Neural cell (in vitro differentiated cells): ENCODE data around the gene DTYMK. TPM values are rescaled to one million over a fixed set of nuclear protein-coding genes. Genes with fewer than 3 reads are reported as not detected.

ENCODE experiments used
- H2AFZ ChIP-seq: fragments of 200-600, 300-800 bp; sonication (generic), shearing (Covaris generic); 2 replicates; pipeline ENCODE4 v1.6.0; 2014; ENCODE audit warnings: low read depth, mild to moderate bottlenecking, antibody characterized with exemption, low read length, moderate library complexity
- H3F3A ChIP-seq: fragments of 200-600 bp; shearing (Covaris generic); 2 replicates; pipeline ENCODE4 v1.6.1; 2016; ENCODE audit warnings: mild to moderate bottlenecking, moderate library complexity, mixed read lengths, antibody characterized with exemption, low read length; ENCODE audit not compliant: insufficient read depth, poor library complexity, severe bottlenecking
- H3K27ac ChIP-seq: fragments of 200-600, 300-800 bp; sonication (generic), shearing (Covaris generic); 2 replicates; pipeline ENCODE4 v1.5.1; 2014; ENCODE audit warnings: mild to moderate bottlenecking, low read length, moderate library complexity
- H3K27me3 ChIP-seq: fragments of 300-800, 200-600 bp; sonication (generic), shearing (Covaris generic); 2 replicates; pipeline ENCODE4 v1.6.0; 2014; ENCODE audit warnings: mild to moderate bottlenecking, low read depth, low read length, moderate library complexity; ENCODE audit not compliant: insufficient read depth
- H3K36me3 ChIP-seq: fragments of 300-800, 200-600 bp; sonication (generic), shearing (Covaris generic); 2 replicates; pipeline ENCODE4 v1.5.1; 2014; ENCODE audit warnings: mild to moderate bottlenecking, antibody characterized with exemption, low read length, moderate library complexity; ENCODE audit not compliant: insufficient read depth
- H3K4me2 ChIP-seq: fragments of 300-800, 200-600 bp; sonication (generic), shearing (Covaris generic); 2 replicates; pipeline ENCODE4 v1.6.0; 2014; ENCODE audit warnings: mild to moderate bottlenecking, low read length
- H3K4me3 ChIP-seq: fragments of 300-800, 200-600 bp; sonication (generic), shearing (Covaris generic); 2 replicates; pipeline ENCODE4 v1.5.1; 2014; ENCODE audit warnings: mild to moderate bottlenecking, low read length, moderate library complexity
- H3K79me2 ChIP-seq: fragments of 200-600 bp; shearing (Covaris generic); replicated peaks from 2 replicates; pipeline ENCODE4 v1.6.0; 2014; ENCODE audit warnings: mild to moderate bottlenecking, low read length, moderate library complexity; ENCODE audit not compliant: insufficient read depth
- H3K9ac ChIP-seq: fragments of 300-800, 200-600 bp; sonication (generic), shearing (Covaris generic); 2 replicates; pipeline ENCODE4 v1.6.1; 2016; ENCODE audit warnings: mild to moderate bottlenecking, low read length, mixed read lengths
- H3K9me2 ChIP-seq: fragments of 200-600 bp; shearing (Covaris generic); 2 replicates; pipeline ENCODE4 v1.6.1; 2016; ENCODE audit warnings: mild to moderate bottlenecking, low read length, mixed read lengths; ENCODE audit not compliant: insufficient read depth
- H3K9me3 ChIP-seq: fragments of 200-600, 300-800 bp; sonication (generic), shearing (Covaris generic); 2 replicates; pipeline ENCODE4 v1.6.1; 2016; ENCODE audit warnings: mild to moderate bottlenecking, mixed run types, low read length, moderate library complexity, mixed read lengths
- H4K20me1 ChIP-seq: fragments of 200-600 bp; shearing (Covaris generic); 2 replicates; pipeline ENCODE4 v1.6.1; 2016; ENCODE audit warnings: mild to moderate bottlenecking, mixed run types; ENCODE audit not compliant: insufficient read depth
- CTCF ChIP-seq: fragments of 450-650 bp; IDR thresholded peaks from 2 replicates; pipeline ENCODE4 v1.5.1; 2014; ENCODE audit warnings: antibody characterized with exemption, mild to moderate bottlenecking, moderate library complexity; ENCODE audit not compliant: poor library complexity, severe bottlenecking
- EP300 ChIP-seq: fragments of 450-650 bp; conservative IDR thresholded peaks from 2 replicates; pipeline ENCODE4 v1.6.1; 2014; ENCODE audit warnings: antibody characterized with exemption, mild to moderate bottlenecking, moderate library complexity; ENCODE audit not compliant: poor library complexity, severe bottlenecking
- EZH2 ChIP-seq: fragments of 200-600, 300-800 bp; shearing (Covaris generic), sonication (generic); IDR thresholded peaks from 2 replicates; pipeline ENCODE4 v1.6.1; 2014; ENCODE audit warnings: antibody characterized with exemption, low read length, borderline replicate concordance, mild to moderate bottlenecking; ENCODE audit not compliant: insufficient read depth, poor library complexity, severe bottlenecking
- MXI1 ChIP-seq: fragments of 450-650 bp; conservative IDR thresholded peaks from 2 replicates; pipeline ENCODE4 v1.6.1; 2014; ENCODE audit warnings: antibody characterized with exemption, mild to moderate bottlenecking; ENCODE audit not compliant: poor library complexity, severe bottlenecking
- POLR2AphosphoS5 ChIP-seq: IDR thresholded peaks from 2 replicates; pipeline ENCODE4 v1.6.1; 2012
- RAD21 ChIP-seq: fragments of 450-650 bp; conservative IDR thresholded peaks from 2 replicates; pipeline ENCODE4 v1.6.1; 2014; ENCODE audit warnings: antibody characterized with exemption, mild to moderate bottlenecking, moderate library complexity
- REST ChIP-seq: IDR thresholded peaks from 2 replicates; pipeline ENCODE4 v1.6.1; 2012; ENCODE audit warnings: borderline replicate concordance
- SMC3 ChIP-seq: fragments of 450-650 bp; conservative IDR thresholded peaks from 2 replicates; pipeline ENCODE4 v1.6.1; 2014; ENCODE audit warnings: antibody characterized with exemption, mild to moderate bottlenecking, moderate library complexity; ENCODE audit not compliant: poor library complexity
- TAF1 ChIP-seq: IDR thresholded peaks from 2 replicates; pipeline ENCODE4 v1.6.1; 2012; ENCODE audit warnings: low read depth
- polyA plus RNA-seq: library from polyadenylated mRNA; depleted of rRNA; stranded (reverse); fragments of >200 nt; gene quantifications from 2 replicates; pipeline ENCODE4 v1.2.3, GENCODE V29; 2014

Gene DTYMK
- polyA plus RNA-seq, 1 donor from 2014 or later = 33.5 TPM

- no peak for TF ChIP-seq EP300
- no peak for TF ChIP-seq MXI1
- no peak for TF ChIP-seq EZH2
Observed at GRCh38 chr2:241645915-241646645, 40.5 kb downstream of the DTYMK start (continued).

- Histone ChIP-seq H3K9ac (no peak overlapping the region), H4K20me1 (no peaks in the 10 kb centered on the region), H3K4me3 (no peak overlapping the region)
Observed at GRCh38 chr2:241645056-241645914, 41.3 kb downstream of the DTYMK start.

More at GRCh38 chr2:241645056-241645914, 41.3 kb downstream of the DTYMK start:
- Histone ChIP-seq H3K79me2 (peaks cover 40% of the 10 kb centered on the region), H2AFZ (no peak overlapping the region), H3K36me3 (no peaks in the 10 kb centered on the region), H3K4me2 (no peak overlapping the region), H3F3A (no peaks in the 10 kb centered on the region), H3K27me3 (no peaks in the 10 kb centered on the region), H3K9me3 (no peaks in the 10 kb centered on the region), H3K27ac (no peak overlapping the region), H3K9me2 (no peaks in the 10 kb centered on the region)
- TF ChIP-seq EP300 (no peak), REST (no peak), RAD21 (no peak), CTCF (no peak), MXI1 (no peak), TAF1 (no peak), POLR2AphosphoS5 (no peak), SMC3 (no peak), EZH2 (no peak)
